Uterus (tissue), 4 donors: ENCODE measurements around the gene DCP2. TPM values are rescaled to one million over a fixed set of nuclear protein-coding genes. Genes with fewer than 3 reads are reported as not detected.

ENCODE experiments used
- DNase-seq, 2 donors: peaks; one replicate each; pipeline ENCODE4 v3.0.0-alpha.2; 2019 to 2020
- H3K27ac ChIP-seq, 2 donors: fragments of 200-600 bp; sonication (generic); 1 replicate in 1 of 2; 2 replicates in 1 of 2; pipeline ENCODE4 v1.5.1; 2016 to 2018
- H3K27me3 ChIP-seq, 2 donors: fragments of 200-600 bp; sonication (generic); one replicate each; pipeline ENCODE4 v1.5.1; 2018 to 2019; ENCODE audit warnings: control low read depth in 1 of 2
- H3K36me3 ChIP-seq, 2 donors: fragments of 200-600 bp; sonication (generic); one replicate each; pipeline ENCODE4 v1.5.1; 2019; ENCODE audit warnings: control low read depth in 1 of 2
- H3K4me1 ChIP-seq, 2 donors: fragments of 200-600 bp; sonication (generic); one replicate each; pipeline ENCODE4 v1.5.1; 2018 to 2019; ENCODE audit warnings: control low read depth in 1 of 2
- H3K4me3 ChIP-seq, 2 donors: fragments of 200-600 bp; sonication (generic); 1 replicate in 1 of 2; 2 replicates in 1 of 2; pipeline ENCODE4 v1.5.1; 2018 to 2019; ENCODE audit warnings: mild to moderate bottlenecking in 1 of 2
- H3K9me3 ChIP-seq, 2 donors: fragments of 200-600 bp; sonication (generic); one replicate each; pipeline ENCODE4 v1.5.1; 2019; ENCODE audit warnings: control low read depth in 1 of 2
- POLR2A ChIP-seq, 2 donors: fragments of 450-650 bp; IDR thresholded peaks; one replicate each; pipeline ENCODE4 v1.6.1; 2016; ENCODE audit warnings: antibody characterized with exemption in 2 of 2, mild to moderate bottlenecking in 1 of 2, moderate library complexity in 1 of 2
- intact Hi-C: fragments of 100-400 bp; cut with DNase I; formaldehyde crosslinking; loops from one replicate; pipeline ENCODE4 v1.15.1; 2023; ENCODE audit warnings: low total_unique reads
- total RNA-seq, 4 donors: library from RNA; depleted of rRNA in 3 of 4; stranded (reverse); fragments of >200 nt in 3 of 4; gene quantifications; one replicate each; pipeline versions ENCODE4 v1.1.0 to v1.2.4, GENCODE V29; 2014 to 2023
- TF ChIP-seq, protein P1 (sequence below), 4 experiments: fragments of 200-600 bp in 2 of 4; fragments of 450-650 bp in 2 of 4; sonication (generic) in 2 of 4; IDR thresholded peaks; one replicate each; pipeline ENCODE4 v1.5.1; 2016 to 2019; ENCODE audit warnings: antibody characterized with exemption in 4 of 4, mild to moderate bottlenecking in 2 of 4, moderate library complexity in 1 of 4
- donor health status: DM: yes; HTN: yes; CAD: no.

DCP2 gene
- total RNA-seq, 4 donors from 2014 or later: 11.2 to 124 (median 27.6) TPM

DNA sequence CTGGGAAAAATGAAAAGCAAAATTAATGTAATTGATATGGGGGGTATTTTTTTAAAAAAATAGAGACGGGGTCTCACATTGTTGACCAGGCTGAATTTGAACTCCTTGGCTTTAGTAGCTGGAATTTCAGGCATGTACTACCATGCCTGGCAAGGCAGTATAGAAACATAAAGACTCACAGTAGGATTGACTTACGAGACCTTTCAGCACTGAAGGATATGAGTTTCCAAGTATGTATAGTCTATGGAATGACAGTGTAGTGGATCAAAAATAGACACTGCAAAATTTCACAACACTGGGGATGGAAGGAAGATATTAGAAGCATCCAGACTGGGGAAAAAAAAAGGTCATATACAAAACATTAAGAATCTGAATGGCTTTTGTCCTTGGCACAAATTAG, 6.8 kb downstream of the DCP2 start:
- Histone ChIP-seq H3K4me1 (no peaks in the 10 kb centered on the region), H3K27me3 (no peaks in the 10 kb centered on the region), H3K4me3 (no peak overlapping the region), H3K36me3 (no peaks in the 10 kb centered on the region), H3K27ac (no peak overlapping the region), H3K9me3 (no peaks in the 10 kb centered on the region)
- intact Hi-C loops: no loop called here
- TF ChIP-seq, protein P1, sequence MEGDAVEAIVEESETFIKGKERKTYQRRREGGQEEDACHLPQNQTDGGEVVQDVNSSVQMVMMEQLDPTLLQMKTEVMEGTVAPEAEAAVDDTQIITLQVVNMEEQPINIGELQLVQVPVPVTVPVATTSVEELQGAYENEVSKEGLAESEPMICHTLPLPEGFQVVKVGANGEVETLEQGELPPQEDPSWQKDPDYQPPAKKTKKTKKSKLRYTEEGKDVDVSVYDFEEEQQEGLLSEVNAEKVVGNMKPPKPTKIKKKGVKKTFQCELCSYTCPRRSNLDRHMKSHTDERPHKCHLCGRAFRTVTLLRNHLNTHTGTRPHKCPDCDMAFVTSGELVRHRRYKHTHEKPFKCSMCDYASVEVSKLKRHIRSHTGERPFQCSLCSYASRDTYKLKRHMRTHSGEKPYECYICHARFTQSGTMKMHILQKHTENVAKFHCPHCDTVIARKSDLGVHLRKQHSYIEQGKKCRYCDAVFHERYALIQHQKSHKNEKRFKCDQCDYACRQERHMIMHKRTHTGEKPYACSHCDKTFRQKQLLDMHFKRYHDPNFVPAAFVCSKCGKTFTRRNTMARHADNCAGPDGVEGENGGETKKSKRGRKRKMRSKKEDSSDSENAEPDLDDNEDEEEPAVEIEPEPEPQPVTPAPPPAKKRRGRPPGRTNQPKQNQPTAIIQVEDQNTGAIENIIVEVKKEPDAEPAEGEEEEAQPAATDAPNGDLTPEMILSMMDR (IDR thresholded peaks at IDR 0.05): no peak
- TF ChIP-seq POLR2A (IDR thresholded peaks at IDR 0.05): no peak
- DNase-seq: no peak

DNA sequence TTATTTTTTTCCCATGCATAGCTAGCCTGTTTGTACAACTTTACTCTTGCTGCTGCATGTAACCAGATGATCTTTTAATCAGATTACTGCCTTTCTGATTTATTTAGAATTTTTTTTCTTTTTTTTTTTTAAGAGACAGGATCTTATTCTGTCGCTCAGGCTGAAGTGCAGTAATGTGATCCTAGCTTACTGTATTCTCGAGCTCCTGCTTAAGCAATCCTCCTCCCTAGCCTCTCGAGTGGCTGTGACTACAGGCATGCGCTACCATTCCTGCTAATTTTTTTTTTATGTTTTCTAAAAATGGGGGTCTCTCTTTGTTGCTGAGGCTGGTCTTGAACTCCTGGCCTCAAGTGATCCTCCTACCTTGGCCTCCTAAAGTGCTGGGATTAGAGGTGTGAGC, 9.6 kb downstream of the DCP2 start:
- H3K27me3 ChIP-seq: no peaks in the 10 kb centered on the region
- H3K4me1 ChIP-seq: no peaks in the 10 kb centered on the region
- H3K36me3 ChIP-seq: no peaks in the 10 kb centered on the region
- intact Hi-C loops: no loop called here
- no peaks in the 10 kb centered on the region for H3K9me3 ChIP-seq
- TF ChIP-seq, protein P1 (IDR thresholded peaks at IDR 0.05): no peak
- no peak for TF ChIP-seq POLR2A (IDR thresholded peaks at IDR 0.05)
- no peak for DNase-seq
- no peak overlapping the region for H3K4me3 ChIP-seq
- no peak overlapping the region for H3K27ac ChIP-seq

DNA sequence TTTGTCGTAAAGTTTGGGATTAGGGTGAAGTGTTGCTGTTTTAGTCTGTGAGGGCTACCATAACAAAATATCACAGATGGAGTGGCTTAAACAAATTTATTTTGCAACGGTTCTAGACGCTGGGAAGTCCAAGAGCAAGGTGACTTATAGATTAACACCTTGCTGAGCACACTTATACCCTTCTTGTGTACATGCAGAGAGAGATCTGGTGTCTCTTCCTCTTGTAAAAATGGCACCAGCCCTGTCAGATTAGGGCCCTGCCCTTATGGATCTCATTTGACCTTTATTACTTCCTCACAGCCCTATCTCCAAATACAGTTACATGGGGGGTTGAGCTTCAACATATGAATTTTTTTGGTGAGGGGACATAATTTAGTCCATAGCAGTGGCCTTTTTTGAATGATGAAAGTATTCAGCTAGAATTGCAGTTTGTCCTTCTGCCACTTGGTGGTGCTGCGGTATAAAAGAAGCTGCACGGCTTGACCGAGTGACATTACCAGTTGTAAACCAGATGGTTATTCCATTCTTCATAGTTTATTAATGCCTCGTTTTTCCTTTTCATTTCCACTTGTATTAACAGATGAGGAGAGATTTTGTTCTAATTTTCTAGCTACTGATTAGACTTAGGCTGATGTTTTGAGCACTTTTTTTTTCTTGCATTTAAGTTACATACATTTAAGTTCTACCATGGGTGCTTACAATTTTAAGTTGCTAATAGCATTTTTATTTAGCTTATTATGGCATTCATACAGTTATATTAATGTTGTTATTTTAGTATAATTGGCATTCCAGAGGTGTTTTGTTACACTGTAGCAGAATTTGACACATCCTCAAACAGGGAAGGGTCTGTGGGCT, 19.4 kb downstream of the DCP2 start:
- Histone ChIP-seq H3K27me3 (no peaks in the 10 kb centered on the region), H3K4me3 (no peak overlapping the region), H3K4me1 (peaks cover 0 to 5% of the 10 kb centered on the region in 2 donors), H3K9me3 (no peaks in the 10 kb centered on the region), H3K36me3 (no peaks in the 10 kb centered on the region), H3K27ac (no peak overlapping the region)
- TF ChIP-seq POLR2A (IDR thresholded peaks at IDR 0.05): no peak
- TF ChIP-seq, protein P1 (IDR thresholded peaks at IDR 0.05): peak; percentile 87 to 89 (median 89)
- peak; percentile 71 to 77 for DNase-seq
- intact Hi-C loops: no loop called here

DNA sequence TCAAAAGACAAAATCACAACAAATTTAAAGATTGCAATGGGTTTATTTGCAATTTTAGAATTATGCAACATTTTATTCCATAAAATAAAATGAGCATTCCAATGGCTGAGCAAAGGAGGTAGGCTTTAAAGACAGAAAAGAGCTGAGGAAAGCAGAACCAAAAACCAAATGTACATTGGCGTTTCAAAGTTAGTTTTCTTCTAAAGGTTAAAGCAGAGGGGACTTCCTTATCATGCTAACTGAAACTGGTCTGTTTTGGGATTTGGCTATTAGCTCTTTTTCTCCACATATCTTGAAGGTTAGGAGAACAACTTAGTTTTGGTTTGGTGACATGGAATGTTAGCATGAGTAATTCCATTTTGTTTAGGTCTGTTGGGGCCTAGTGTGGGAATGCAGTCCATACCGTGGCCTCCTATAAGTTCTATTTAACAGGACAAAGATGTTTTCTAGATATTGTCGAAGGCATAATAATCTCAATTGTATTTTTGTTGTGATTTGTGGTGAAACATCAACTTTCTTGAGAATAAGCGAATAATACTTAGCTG, 20.3 kb downstream of the DCP2 start:
- TF ChIP-seq, protein P1 (IDR thresholded peaks at IDR 0.05): no peak
- TF ChIP-seq POLR2A (IDR thresholded peaks at IDR 0.05): no peak
- intact Hi-C loops: no loop called here
- H3K27ac ChIP-seq: no peak overlapping the region

DNA sequence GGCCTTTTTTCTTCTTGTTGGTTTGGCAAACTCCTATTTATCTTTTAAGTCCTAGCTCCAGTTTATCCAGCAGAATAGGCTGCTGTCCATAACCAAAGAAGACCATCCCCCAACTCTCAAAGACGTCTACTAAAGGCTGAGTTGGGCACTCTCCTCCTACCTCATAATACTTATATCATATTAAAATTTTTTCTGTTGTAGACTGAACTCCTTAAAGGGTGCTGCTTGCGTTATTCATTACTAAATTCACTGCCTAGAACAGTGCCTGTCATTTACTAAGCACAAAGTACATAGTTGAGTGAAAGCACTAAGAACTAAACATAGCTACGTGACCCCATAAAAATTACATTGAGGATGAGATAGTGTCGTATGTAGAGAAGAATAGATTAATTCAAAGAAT, 21.7 kb downstream of the DCP2 start:
- Histone ChIP-seq H3K27ac (no peak overlapping the region), H3K36me3 (no peaks in the 10 kb centered on the region), H3K9me3 (no peaks in the 10 kb centered on the region), H3K27me3 (no peaks in the 10 kb centered on the region), H3K4me3 (no peak overlapping the region), H3K4me1 (peaks cover 0 to 5% of the 10 kb centered on the region in 2 donors)
- TF ChIP-seq, protein P1 (IDR thresholded peaks at IDR 0.05): no peak
- TF ChIP-seq POLR2A (IDR thresholded peaks at IDR 0.05): no peak
- no peak for DNase-seq
- intact Hi-C loops: no loop called here

More for the DNA sequence above, 20.3 kb downstream of the DCP2 start:
- no peaks in the 10 kb centered on the region for H3K9me3 ChIP-seq
- DNase-seq: no peak
- no peaks in the 10 kb centered on the region for H3K36me3 ChIP-seq
- H3K4me3 ChIP-seq: no peak overlapping the region
- H3K4me1 ChIP-seq: peaks cover 0 to 5% of the 10 kb centered on the region in 2 donors
- H3K27me3 ChIP-seq: no peaks in the 10 kb centered on the region
